ENCODE measurements around the gene MYH15.

The MYH15 gene

DNA sequence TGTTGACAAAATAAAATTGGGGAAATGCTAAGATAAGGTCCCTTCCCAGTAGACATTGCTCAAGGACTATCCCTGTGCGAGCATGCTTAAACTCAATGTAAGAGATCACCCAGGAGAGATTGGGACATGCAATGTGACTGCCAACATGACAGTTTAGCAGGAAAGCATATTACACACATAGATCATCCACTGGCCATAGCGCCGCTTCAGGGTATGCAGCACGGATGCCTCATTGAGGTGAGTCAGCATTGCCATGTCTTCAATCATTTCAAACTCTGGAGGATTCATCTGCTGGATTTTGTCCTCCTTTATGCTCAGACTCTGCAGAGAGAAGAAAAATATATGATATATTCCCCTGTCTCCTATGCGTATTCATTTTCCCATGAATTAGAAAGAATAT lies 8.9 kb downstream of the MYH15 start:
- TF ChIP-seq, protein P1, sequence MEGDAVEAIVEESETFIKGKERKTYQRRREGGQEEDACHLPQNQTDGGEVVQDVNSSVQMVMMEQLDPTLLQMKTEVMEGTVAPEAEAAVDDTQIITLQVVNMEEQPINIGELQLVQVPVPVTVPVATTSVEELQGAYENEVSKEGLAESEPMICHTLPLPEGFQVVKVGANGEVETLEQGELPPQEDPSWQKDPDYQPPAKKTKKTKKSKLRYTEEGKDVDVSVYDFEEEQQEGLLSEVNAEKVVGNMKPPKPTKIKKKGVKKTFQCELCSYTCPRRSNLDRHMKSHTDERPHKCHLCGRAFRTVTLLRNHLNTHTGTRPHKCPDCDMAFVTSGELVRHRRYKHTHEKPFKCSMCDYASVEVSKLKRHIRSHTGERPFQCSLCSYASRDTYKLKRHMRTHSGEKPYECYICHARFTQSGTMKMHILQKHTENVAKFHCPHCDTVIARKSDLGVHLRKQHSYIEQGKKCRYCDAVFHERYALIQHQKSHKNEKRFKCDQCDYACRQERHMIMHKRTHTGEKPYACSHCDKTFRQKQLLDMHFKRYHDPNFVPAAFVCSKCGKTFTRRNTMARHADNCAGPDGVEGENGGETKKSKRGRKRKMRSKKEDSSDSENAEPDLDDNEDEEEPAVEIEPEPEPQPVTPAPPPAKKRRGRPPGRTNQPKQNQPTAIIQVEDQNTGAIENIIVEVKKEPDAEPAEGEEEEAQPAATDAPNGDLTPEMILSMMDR (IDR thresholded peaks at IDR 0.05; ENCODE audit: low read depth, low read length) = no peak
- no peak overlapping the region for H3K4me3 ChIP-seq (ENCODE audit: low read depth, low read length)

DNA sequence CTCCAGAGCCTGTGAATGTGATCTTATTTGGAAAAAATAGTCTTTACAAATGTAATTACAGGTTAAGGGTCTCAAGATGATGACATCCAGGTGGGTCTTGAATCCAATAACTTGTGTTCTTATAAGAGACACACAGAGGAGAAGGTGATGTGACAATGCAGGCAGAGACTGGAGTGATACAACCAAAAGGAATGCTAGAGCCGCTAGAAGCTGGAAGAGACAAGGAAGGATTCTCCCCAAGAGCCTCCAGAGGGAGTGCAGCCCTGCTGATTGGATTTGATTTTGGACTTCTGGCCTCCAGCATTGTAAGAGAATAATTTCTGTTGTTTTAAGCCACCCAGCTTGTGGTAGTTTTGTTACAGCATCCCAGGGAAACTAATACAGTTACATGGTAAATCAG lies 9.7 kb downstream of the MYH15 start:
- H3K4me3 ChIP-seq (ENCODE audit: low read depth, low read length) = no peak overlapping the region
- TF ChIP-seq, protein P1 (IDR thresholded peaks at IDR 0.05; ENCODE audit: low read depth, low read length) = no peak

DNA sequence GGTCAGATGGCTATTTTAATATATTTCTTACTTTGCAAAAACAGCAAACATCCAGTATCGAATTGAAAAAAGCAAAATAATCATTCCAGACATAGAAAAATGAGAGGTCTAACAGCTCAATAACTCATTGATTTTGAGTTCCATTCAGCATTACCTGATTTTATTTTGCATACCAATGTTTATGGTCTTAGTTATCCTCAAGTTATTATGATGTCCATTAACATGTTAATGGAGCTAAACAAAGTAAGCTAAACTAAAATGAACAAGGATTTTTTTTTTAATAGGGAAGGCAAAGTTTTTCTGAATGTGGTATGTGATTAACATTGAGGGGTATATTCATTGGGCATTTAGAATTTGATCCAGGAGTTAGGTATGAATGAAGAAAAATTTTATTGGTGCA lies 13.1 kb downstream of the MYH15 start:
- no peak overlapping the region for H3K4me3 ChIP-seq (ENCODE audit: low read depth, low read length)
- TF ChIP-seq, protein P1 (IDR thresholded peaks at IDR 0.05; ENCODE audit: low read depth, low read length) = no peak

DNA sequence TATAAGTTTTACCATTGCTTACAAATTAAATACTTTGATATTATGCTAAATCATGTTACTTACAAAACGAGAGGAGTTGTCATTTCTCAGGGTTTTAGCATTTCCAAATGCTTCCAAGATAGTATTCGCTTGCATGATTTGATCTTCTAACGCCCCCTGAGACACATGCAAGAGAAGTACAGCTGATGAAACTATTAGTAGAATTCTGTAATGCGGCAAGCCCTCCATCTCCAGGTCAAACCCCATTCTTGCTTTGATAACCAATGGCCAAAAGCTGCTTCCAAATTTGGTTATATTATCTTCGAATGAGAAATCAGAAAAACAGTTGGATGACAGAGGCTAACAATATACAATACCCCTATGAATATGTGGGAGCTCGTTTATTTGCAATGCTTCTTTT lies 14.7 kb downstream of the MYH15 start:
- TF ChIP-seq, protein P1 (IDR thresholded peaks at IDR 0.05; ENCODE audit: low read depth, low read length) = no peak
- H3K4me3 ChIP-seq (ENCODE audit: low read depth, low read length) = no peak overlapping the region

DNA sequence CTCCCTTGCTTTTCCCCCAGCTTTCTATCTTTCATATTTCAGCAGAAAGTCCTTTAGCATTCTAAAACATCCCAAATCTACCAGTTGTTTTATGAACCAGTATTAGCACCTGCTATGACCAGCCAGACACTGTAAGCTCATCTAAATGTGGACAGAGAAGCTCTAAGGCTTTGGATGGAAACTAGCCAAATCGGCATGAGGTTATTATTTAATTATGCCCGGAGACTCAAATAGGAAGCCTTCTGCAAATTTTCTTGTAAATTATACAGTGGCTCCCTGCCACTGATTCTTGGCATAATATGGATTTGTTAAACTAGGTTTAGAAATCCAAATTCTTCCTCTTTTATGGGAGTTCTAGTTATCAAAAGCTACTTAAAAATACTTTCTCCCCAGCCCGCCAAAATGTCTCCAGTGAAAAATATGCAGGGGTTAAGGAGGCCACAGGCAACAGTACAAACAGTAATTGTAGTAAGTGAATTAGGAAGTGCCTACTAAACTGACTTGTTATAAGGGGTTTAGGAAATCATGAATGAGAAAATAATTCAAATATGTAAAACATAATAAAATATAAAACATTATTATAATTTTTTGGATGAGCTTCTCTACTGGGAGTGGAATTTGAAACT lies 15.4 kb downstream of the MYH15 start:
- no peak overlapping the region for H3K4me3 ChIP-seq (ENCODE audit: low read depth, low read length)
- TF ChIP-seq, protein P1 (IDR thresholded peaks at IDR 0.05; ENCODE audit: low read depth, low read length) = no peak

DNA sequence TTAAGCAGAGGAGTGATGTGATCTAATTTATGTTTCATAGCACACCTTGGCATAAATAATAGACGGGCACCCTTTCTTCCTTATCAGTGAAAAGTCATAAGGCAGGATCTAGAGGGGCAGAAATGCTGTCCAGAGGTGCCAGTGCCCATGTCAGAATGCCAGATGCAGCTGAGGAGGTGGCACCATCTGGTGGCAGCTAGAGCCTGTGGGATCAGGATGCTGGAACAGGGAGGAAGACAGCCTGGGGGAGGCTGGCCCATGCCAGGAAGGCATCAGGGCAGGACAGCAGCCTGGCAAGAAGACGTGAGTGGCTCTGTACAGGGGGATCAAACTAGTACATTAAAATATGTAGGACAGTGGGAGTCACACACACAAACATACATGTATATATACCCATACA lies 16.5 kb downstream of the MYH15 start:
- H3K4me3 ChIP-seq (ENCODE audit: low read depth, low read length) = no peak overlapping the region
- TF ChIP-seq, protein P1 (IDR thresholded peaks at IDR 0.05; ENCODE audit: low read depth, low read length) = no peak

DNA sequence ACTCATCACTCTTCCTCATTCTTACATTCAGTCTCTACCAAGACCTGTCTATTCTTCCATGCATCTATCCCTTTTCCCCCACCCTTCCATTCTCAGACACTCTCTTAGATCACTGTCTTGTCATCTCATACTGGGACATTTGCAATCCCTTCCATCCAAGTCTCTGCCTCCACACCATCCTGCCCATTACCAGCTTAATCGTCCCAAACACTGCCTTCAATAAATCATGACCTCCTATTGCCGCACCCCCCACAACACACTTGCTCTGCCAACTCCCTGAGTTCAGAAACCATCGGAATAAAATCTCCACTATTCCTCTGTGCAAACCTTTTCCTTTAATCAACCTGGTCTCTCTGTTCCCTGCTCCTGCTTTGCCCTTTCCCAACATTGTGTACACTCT lies 18.9 kb downstream of the MYH15 start:
- no peak overlapping the region for H3K4me3 ChIP-seq (ENCODE audit: low read depth, low read length)
- TF ChIP-seq, protein P1 (IDR thresholded peaks at IDR 0.05; ENCODE audit: low read depth, low read length) = no peak

All from WI38 (cell line).